Lung (tissue), 12 donors: ENCODE data around the gene CMSS1. TPM values are rescaled to one million over a fixed set of nuclear protein-coding genes. Genes with fewer than 3 reads are reported as not detected.

ENCODE experiments used
- ATAC-seq: fragments of 200-7000 bp; cut with Tn5 transposase; one replicate; pipeline ENCODE4 v1.9.1; 2020; ENCODE audit warnings: moderate number of reproducible peaks; ENCODE audit not compliant: insufficient read depth, low FRiP score
- DNase-seq, 3 donors: peaks; one replicate each; pipeline ENCODE4 v3.0.0-alpha.2; 2013 to 2017
- H3K27ac ChIP-seq, 2 donors: one replicate each; pipeline ENCODE4 v1.5.1; 2013; ENCODE audit warnings: mild to moderate bottlenecking in 2 of 2, moderate library complexity in 2 of 2, control low read depth in 1 of 2, inconsistent platforms in 1 of 2, low read depth in 1 of 2, low read length in 1 of 2
- H3K27me3 ChIP-seq, 3 donors: one replicate each; pipeline ENCODE4 v1.5.1; 2013; ENCODE audit warnings: low read length in 2 of 3; ENCODE audit not compliant: control insufficient read depth in 3 of 3, insufficient read depth in 3 of 3
- H3K36me3 ChIP-seq, 4 donors: one replicate each; pipeline ENCODE4 v1.5.1; 2013; ENCODE audit warnings: low read length in 4 of 4, mild to moderate bottlenecking in 1 of 4, moderate library complexity in 1 of 4; ENCODE audit not compliant: control insufficient read depth in 4 of 4, insufficient read depth in 4 of 4
- H3K4me1 ChIP-seq, 5 donors: one replicate each; pipeline ENCODE4 v1.5.1; 2013; ENCODE audit warnings: low read length in 5 of 5, mild to moderate bottlenecking in 2 of 5, moderate library complexity in 1 of 5; ENCODE audit not compliant: control insufficient read depth in 5 of 5, insufficient read depth in 5 of 5
- H3K4me3 ChIP-seq: one replicate; pipeline ENCODE4 v1.5.1; 2013; ENCODE audit warnings: mild to moderate bottlenecking, control low read depth, moderate library complexity
- H3K9ac ChIP-seq, 2 donors: one replicate each; pipeline ENCODE4 v1.5.1; 2013; ENCODE audit warnings: low read length in 2 of 2, control low read depth in 1 of 2; ENCODE audit not compliant: insufficient read depth in 1 of 2
- H3K9me3 ChIP-seq, 4 donors: one replicate each; pipeline ENCODE4 v1.5.1; 2013; ENCODE audit warnings: low read length in 3 of 4, mild to moderate bottlenecking in 1 of 4, moderate library complexity in 1 of 4; ENCODE audit not compliant: control insufficient read depth in 4 of 4, insufficient read depth in 3 of 4
- CTCF ChIP-seq: IDR thresholded peaks from 2 replicates; pipeline ENCODE4 v1.5.1; 2012; ENCODE audit warnings: mild to moderate bottlenecking; ENCODE audit errors: control extremely low read depth, extremely low read depth
- WGBS, 2 donors: extraction: QIAGEN DNeasy Blood & Tissue Kit; methylation state at CpG; one replicate each; pipeline ENCODE4 v1.1.7; 2013; 5-methylcytosine and 5-hydroxymethylcytosine counted together
- polyA plus RNA-seq, 2 donors: library from polyadenylated mRNA; stranded (reverse); fragments of 200-250 nt; gene quantifications; one replicate each; pipeline ENCODE4 v1.2.1, GENCODE V29; 2013
- total RNA-seq, 2 donors: library from RNA; depleted of rRNA in 1 of 2; stranded (reverse); fragments of >200 nt in 1 of 2; gene quantifications; one replicate each; pipeline ENCODE4 v1.2.1, GENCODE V29; 2014 to 2021
- donor health status: control.
- donor health status: control.
- donor health status: Bipolar disorder and iron deficiency.
- donor health status: healthy.
- donor health status: DM: yes; HTN: yes; CAD: no.

Gene CMSS1
- total and polyA plus RNA-seq, 4 donors: 12.3 to 28.9 (median 22.6) TPM

GRCh38 chr3:100083209-100083608 lies 265.5 kb downstream of the CMSS1 start:
- WGBS, 2 donors: 81 to 84% methylated on average over 6 of the region's 6 CpGs
- peaks cover 0 to 18% (median 0%) of the 10 kb centered on the region in 5 donors for H3K4me1 ChIP-seq

GRCh38 chr3:100084100-100084806 lies 266.6 kb downstream of the CMSS1 start:
- H3K36me3 ChIP-seq: no peaks in the 10 kb centered on the region
- peaks cover 0 to 18% (median 0%) of the 10 kb centered on the region in 5 donors for H3K4me1 ChIP-seq
- ATAC-seq (no peak), DNase-seq (no peak)
- H3K27me3 ChIP-seq: no peaks in the 10 kb centered on the region
- no peak overlapping the region for H3K27ac ChIP-seq
- H3K9ac ChIP-seq: no peak overlapping the region
- no peak overlapping the region for H3K4me3 ChIP-seq
- 58 to 83% methylated on average over 7 of the region's 7 CpGs for WGBS, 2 donors
- TF ChIP-seq CTCF: no peak
- H3K9me3 ChIP-seq: no peaks in the 10 kb centered on the region

More at GRCh38 chr3:100083209-100083608, 265.5 kb downstream of the CMSS1 start:
- DNase-seq: no peak
- Histone ChIP-seq H3K4me3 (no peak overlapping the region), H3K36me3 (no peaks in the 10 kb centered on the region), H3K9me3 (no peaks in the 10 kb centered on the region), H3K27ac (no peak overlapping the region), H3K27me3 (no peaks in the 10 kb centered on the region), H3K9ac (no peak overlapping the region)
- no peak for TF ChIP-seq CTCF
- ATAC-seq: no peak

- Histone ChIP-seq H3K4me1 (peaks cover 0 to 18% (median 0%) of the 10 kb centered on the region in 5 donors), H3K9me3 (no peaks in the 10 kb centered on the region), H3K9ac (no peak overlapping the region), H3K27me3 (no peaks in the 10 kb centered on the region), H3K4me3 (no peak overlapping the region), H3K27ac (no peak overlapping the region), H3K36me3 (no peaks in the 10 kb centered on the region)
- DNase-seq (no peak), ATAC-seq (no peak)
- no peak for TF ChIP-seq CTCF
- 67 to 86% methylated on average over 1 of the region's 1 CpG for WGBS, 2 donors
These were observed 268.7 kb downstream of the CMSS1 start for GRCh38 chr3:100086401-100086800.

GRCh38 chr3:100087198-100087597 lies 269.5 kb downstream of the CMSS1 start:
- Histone ChIP-seq H3K27me3 (no peaks in the 10 kb centered on the region), H3K36me3 (no peaks in the 10 kb centered on the region), H3K9ac (no peak overlapping the region), H3K4me1 (peaks cover 0 to 15% (median under 1%) of the 10 kb centered on the region in 5 donors), H3K9me3 (no peaks in the 10 kb centered on the region), H3K4me3 (no peak overlapping the region), H3K27ac (no peak overlapping the region)
- no peak for DNase-seq
- ATAC-seq: no peak
- no peak for TF ChIP-seq CTCF
